ENCODE results near the gene ASPG. TPM values are rescaled to one million over a fixed set of nuclear protein-coding genes. Genes with fewer than 3 reads are reported as not detected.

Gene ASPG
- total RNA-seq, 2 experiments from 2014 or later: not detected

- CTCF ChIA-PET: no interaction called here
- no peak for DNase-seq
- Mint-ChIP-seq H3K27ac (no peak overlapping the region), H3K9me3 (no peaks in the 10 kb centered on the region), H3K36me3 (ENCODE audit: low read depth) (no peaks in the 10 kb centered on the region), H3K4me3 (no peak overlapping the region), H3K4me1 (ENCODE audit: low read depth) (peaks cover 9% of the 10 kb centered on the region), H3K27me3 (ENCODE audit: low read depth) (peaks cover 21% of the 10 kb centered on the region)
- intact Hi-C loops (cut with micrococcal nuclease): loop anchor here (5.0 to 10.0 kb wide), 2 partner anchors 83 to 326 kb away; no protein-coding TSS in a partner anchor
Observed at GRCh38 chr14:104138718-104139459, 53.4 kb downstream of the ASPG start.

- Mint-ChIP-seq H3K9me3 (no peaks in the 10 kb centered on the region), H3K27me3 (ENCODE audit: low read depth) (peaks cover 17% of the 10 kb centered on the region), H3K4me3 (no peak overlapping the region), H3K4me1 (ENCODE audit: low read depth) (peaks cover 9% of the 10 kb centered on the region), H3K27ac (no peak overlapping the region), H3K36me3 (ENCODE audit: low read depth) (no peaks in the 10 kb centered on the region)
- no peak for DNase-seq
- intact Hi-C loops (cut with micrococcal nuclease): loop anchor here (5.0 to 10.0 kb wide), 2 partner anchors 83 to 325 kb away; no protein-coding TSS in a partner anchor
- CTCF ChIA-PET: no interaction called here
Observed at GRCh38 chr14:104139460-104140212, 54.1 kb downstream of the ASPG start.

DNA sequence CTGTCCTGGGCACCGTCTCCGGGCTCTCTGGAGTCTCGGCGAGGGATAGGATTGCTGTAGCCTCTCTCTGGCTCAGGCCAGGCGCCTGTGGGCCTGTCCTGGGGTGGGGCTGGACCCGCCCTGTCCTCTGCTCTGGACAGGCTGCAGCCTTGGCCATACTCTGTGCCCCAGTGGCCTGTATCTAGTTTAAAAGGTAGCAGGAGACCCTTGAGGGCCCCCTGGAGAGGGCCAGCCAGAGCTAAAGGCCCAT, 54.6 kb downstream of the ASPG start:
- H3K27me3 Mint-ChIP-seq (ENCODE audit: low read depth): peaks cover 13% of the 10 kb centered on the region
- peaks cover 9% of the 10 kb centered on the region for H3K4me1 Mint-ChIP-seq (ENCODE audit: low read depth)
- H3K36me3 Mint-ChIP-seq (ENCODE audit: low read depth): no peaks in the 10 kb centered on the region
- no peak for DNase-seq
- CTCF ChIA-PET: no interaction called here
- no peaks in the 10 kb centered on the region for H3K9me3 Mint-ChIP-seq
- no peak overlapping the region for H3K4me3 Mint-ChIP-seq
- intact Hi-C loops (cut with micrococcal nuclease): no loop called here
- no peak overlapping the region for H3K27ac Mint-ChIP-seq

GRCh38 chr14:104140463-104141331, 55.2 kb downstream of the ASPG start:
- H3K4me1 Mint-ChIP-seq (ENCODE audit: low read depth): peaks cover 6% of the 10 kb centered on the region
- H3K27ac Mint-ChIP-seq: no peak overlapping the region
- CTCF ChIA-PET: no interaction called here
- H3K36me3 Mint-ChIP-seq (ENCODE audit: low read depth): no peaks in the 10 kb centered on the region
- intact Hi-C loops (cut with micrococcal nuclease): no loop called here
- peaks cover 7% of the 10 kb centered on the region for H3K27me3 Mint-ChIP-seq (ENCODE audit: low read depth)
- H3K9me3 Mint-ChIP-seq: no peaks in the 10 kb centered on the region
- no peak for DNase-seq
- no peak overlapping the region for H3K4me3 Mint-ChIP-seq

- H3K36me3 Mint-ChIP-seq (ENCODE audit: low read depth): no peaks in the 10 kb centered on the region
- CTCF ChIA-PET: no interaction called here
Observed at GRCh38 chr14:104141621-104142091, 56.2 kb downstream of the ASPG start.

DNA sequence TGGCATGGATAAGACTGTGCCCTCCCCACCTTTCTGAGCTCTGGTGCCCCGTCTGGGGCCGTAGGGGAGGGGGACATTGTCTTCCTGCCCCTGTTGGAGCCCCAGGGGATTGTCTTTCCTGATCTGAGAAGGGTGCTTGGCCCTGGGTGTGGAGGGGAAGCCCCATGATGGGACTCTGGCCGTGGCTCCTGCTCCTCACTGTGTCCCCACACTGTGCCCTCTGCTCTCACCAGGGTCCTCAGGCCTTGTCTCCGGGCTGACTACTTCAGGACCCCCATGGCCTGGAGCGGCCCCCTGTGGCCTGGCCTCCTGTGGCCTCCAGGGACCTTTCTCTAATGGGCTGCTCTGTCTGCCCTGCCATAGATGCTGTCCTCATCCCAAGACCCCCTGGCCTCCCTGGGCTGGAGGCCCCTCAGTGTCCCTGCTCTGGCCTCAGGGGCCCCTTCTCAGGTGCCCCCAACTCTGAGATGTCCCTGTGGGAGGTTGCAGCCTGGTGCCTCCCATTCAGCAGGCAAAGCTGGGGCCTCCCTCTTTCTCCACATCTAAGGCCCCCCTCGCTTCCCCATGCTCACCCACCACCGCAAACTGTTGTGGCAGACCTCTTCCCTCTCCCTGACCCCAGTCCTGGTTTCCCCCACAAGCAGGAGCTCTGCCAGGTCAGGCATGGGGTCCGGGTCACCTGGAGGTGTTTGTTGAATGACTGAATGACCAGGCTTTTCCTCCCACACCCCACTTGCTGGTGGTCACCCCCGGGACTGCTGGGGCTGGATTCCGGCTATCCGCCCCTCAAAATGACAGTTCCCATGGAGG, 56.8 kb downstream of the ASPG start:
- CTCF ChIA-PET: no interaction called here
- Mint-ChIP-seq H3K27ac (no peak overlapping the region), H3K4me1 (ENCODE audit: low read depth) (no peaks in the 10 kb centered on the region), H3K27me3 (ENCODE audit: low read depth) (no peaks in the 10 kb centered on the region), H3K4me3 (no peak overlapping the region), H3K36me3 (ENCODE audit: low read depth) (no peaks in the 10 kb centered on the region), H3K9me3 (no peaks in the 10 kb centered on the region)
- intact Hi-C loops (cut with micrococcal nuclease): no loop called here
- no peak for DNase-seq

More at GRCh38 chr14:104141621-104142091, 56.2 kb downstream of the ASPG start:
- peaks cover 6% of the 10 kb centered on the region for H3K27me3 Mint-ChIP-seq (ENCODE audit: low read depth)
- no peak overlapping the region for H3K4me3 Mint-ChIP-seq
- H3K4me1 Mint-ChIP-seq (ENCODE audit: low read depth): peaks cover 6% of the 10 kb centered on the region
- DNase-seq: no peak
- H3K27ac Mint-ChIP-seq: no peak overlapping the region
- no peaks in the 10 kb centered on the region for H3K9me3 Mint-ChIP-seq
- intact Hi-C loops (cut with micrococcal nuclease): no loop called here

- Mint-ChIP-seq H3K4me3 (no peak overlapping the region), H3K4me1 (ENCODE audit: low read depth) (no peaks in the 10 kb centered on the region), H3K27ac (no peak overlapping the region), H3K27me3 (ENCODE audit: low read depth) (no peaks in the 10 kb centered on the region), H3K36me3 (ENCODE audit: low read depth) (no peaks in the 10 kb centered on the region), H3K9me3 (no peaks in the 10 kb centered on the region)
- intact Hi-C loops (cut with micrococcal nuclease): no loop called here
- DNase-seq: no peak
- CTCF ChIA-PET: no interaction called here
Observed at GRCh38 chr14:104142946-104143470, 57.5 kb downstream of the ASPG start.

DNA sequence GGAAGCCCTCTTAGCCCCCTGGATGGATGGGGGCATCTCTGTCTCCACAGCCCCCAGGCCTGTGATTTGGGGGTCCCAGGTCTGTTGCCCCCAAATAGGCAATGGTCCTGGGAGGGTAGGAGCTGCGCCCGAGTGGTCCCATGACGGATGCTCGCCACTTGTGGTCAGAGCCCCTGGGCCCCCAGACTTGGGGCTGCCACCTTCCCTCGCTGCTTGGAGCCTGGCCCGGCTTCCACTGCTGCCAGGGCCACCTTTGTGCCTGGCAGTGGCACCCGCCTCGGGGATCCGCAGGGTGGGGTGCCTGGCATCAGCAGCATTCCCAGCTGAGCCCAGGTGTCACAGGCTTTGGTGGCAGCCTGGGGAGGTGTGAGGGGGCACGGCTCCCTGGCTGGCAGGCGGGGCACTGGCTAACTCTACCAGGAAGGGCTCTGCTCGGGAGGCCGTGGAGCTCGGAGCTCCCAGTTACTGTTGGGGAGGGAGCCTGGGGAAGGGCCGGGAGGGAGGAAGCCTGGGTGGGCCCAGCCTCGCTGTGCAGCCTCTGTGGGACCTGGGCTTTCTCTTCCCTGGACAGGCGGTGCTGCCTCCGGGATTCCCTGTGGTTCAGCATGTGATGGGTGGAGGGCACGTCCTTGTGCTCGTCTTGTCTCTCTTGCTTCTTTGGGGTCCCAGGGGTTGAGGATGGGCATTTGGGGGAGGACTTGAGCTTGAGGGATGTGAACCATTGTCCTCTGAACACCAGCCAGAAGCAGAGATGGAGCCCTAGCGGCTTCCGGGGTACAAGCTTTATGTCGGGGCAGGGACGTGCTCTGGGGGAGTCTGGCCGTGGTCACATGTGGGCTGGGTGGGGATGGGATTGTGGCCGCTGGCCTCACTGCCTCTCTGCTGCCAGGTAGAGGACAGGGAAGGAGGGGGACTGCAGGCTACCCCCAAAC, 58.3 kb downstream of the ASPG start:
- CTCF ChIA-PET: interaction anchor here (0.9 kb wide), 1 partner anchor 92 kb away, joined by 3 read pairs; no protein-coding TSS in a partner anchor

DNA sequence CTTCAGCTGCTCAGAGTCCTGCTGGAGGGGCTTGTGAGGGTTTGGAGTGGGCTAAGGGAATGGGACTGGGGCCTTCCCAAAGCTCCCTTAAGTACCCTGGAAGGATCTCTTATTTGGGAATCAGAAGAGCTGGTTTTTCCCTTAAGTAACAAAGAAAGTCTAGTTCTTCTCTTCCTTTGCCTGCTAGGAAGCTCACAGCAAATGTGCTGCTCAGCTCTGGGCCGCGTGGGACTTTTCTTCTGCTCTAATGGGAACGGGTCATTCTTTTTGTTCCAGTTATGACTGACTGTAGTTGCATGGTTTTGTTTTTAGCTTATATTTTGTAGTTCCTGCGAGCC, 58.9 kb downstream of the ASPG start:
- no peaks in the 10 kb centered on the region for H3K27me3 Mint-ChIP-seq (ENCODE audit: low read depth)
- no peak overlapping the region for H3K4me3 Mint-ChIP-seq
- CTCF ChIA-PET: interaction anchor here (0.9 kb wide), 1 partner anchor 91 kb away, joined by 3 read pairs; no protein-coding TSS in a partner anchor
- H3K36me3 Mint-ChIP-seq (ENCODE audit: low read depth): no peaks in the 10 kb centered on the region
- no peak overlapping the region for H3K27ac Mint-ChIP-seq
- no peaks in the 10 kb centered on the region for H3K4me1 Mint-ChIP-seq (ENCODE audit: low read depth)
- intact Hi-C loops (cut with micrococcal nuclease): no loop called here
- H3K9me3 Mint-ChIP-seq: no peaks in the 10 kb centered on the region
- DNase-seq: no peak

More for the DNA sequence above, 58.3 kb downstream of the ASPG start:
- H3K27ac Mint-ChIP-seq: no peak overlapping the region
- no peaks in the 10 kb centered on the region for H3K36me3 Mint-ChIP-seq (ENCODE audit: low read depth)
- H3K9me3 Mint-ChIP-seq: no peaks in the 10 kb centered on the region
- H3K4me1 Mint-ChIP-seq (ENCODE audit: low read depth): no peaks in the 10 kb centered on the region
- no peak for DNase-seq
- H3K4me3 Mint-ChIP-seq: no peak overlapping the region
- no peaks in the 10 kb centered on the region for H3K27me3 Mint-ChIP-seq (ENCODE audit: low read depth)
- intact Hi-C loops (cut with micrococcal nuclease): no loop called here

- Mint-ChIP-seq H3K27me3 (ENCODE audit: low read depth) (no peaks in the 10 kb centered on the region), H3K9me3 (no peaks in the 10 kb centered on the region), H3K4me1 (ENCODE audit: low read depth) (no peaks in the 10 kb centered on the region), H3K4me3 (no peak overlapping the region), H3K27ac (no peak overlapping the region), H3K36me3 (ENCODE audit: low read depth) (no peaks in the 10 kb centered on the region)
- intact Hi-C loops (cut with micrococcal nuclease): no loop called here
- DNase-seq: no peak
- CTCF ChIA-PET: interaction anchor here (0.9 to 1.3 kb wide), 2 partner anchors 68 to 90 kb away, joined by 3 read pairs; no protein-coding TSS in a partner anchor
Observed at GRCh38 chr14:104144911-104145825, 59.7 kb downstream of the ASPG start.

Measured in activated naive CD4-positive, alpha-beta T cell treated with anti-CD3 and anti-CD28 coated beads for 36 hours (primary cell).